ENCODE results near the gene USP31. TPM values are rescaled to one million over a fixed set of nuclear protein-coding genes. Genes with fewer than 3 reads are reported as not detected.

USP31 gene
- total RNA-seq, 1 experiment from 2014 or later, result 16.1 TPM

DNA sequence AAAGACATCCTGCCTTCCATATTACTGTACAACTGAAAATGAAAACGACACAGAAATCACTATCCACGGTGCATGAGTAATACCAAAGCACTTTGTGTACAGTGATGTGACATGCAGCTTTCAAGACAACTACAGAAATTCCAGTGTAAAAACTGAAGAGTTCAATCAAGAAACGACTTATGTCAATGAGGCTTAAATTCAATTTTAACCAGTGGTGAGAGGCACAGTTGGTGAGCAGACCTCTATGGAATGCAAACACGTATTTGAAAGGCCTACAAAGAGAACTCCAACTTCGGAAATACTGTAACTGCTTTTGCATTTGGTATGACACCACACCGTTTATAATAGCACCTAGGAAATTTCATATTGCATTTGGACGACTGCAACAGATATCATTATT lies 87.6 kb downstream of the USP31 start:
- no peak overlapping the region for H2AK5ac ChIP-seq (ENCODE audit: insufficient read length, low read length)
- H3K4me3 Mint-ChIP-seq, result no peak overlapping the region
- no peak overlapping the region for H3K27ac ChIP-seq (ENCODE audit: insufficient read length, low read depth, low read length)
- no peaks in the 10 kb centered on the region for H3K27me3 ChIP-seq (ENCODE audit: insufficient read depth, low read length)
- H3K4me2 ChIP-seq (ENCODE audit: insufficient read depth, insufficient read length, low read length), result no peak overlapping the region
- no peak overlapping the region for H2BK15ac ChIP-seq (ENCODE audit: low read depth, low read length)
- no peak overlapping the region for H3K4ac ChIP-seq (ENCODE audit: low read depth, low read length)
- no peak overlapping the region for H3K27ac Mint-ChIP-seq
- TF ChIP-seq, protein P1, sequence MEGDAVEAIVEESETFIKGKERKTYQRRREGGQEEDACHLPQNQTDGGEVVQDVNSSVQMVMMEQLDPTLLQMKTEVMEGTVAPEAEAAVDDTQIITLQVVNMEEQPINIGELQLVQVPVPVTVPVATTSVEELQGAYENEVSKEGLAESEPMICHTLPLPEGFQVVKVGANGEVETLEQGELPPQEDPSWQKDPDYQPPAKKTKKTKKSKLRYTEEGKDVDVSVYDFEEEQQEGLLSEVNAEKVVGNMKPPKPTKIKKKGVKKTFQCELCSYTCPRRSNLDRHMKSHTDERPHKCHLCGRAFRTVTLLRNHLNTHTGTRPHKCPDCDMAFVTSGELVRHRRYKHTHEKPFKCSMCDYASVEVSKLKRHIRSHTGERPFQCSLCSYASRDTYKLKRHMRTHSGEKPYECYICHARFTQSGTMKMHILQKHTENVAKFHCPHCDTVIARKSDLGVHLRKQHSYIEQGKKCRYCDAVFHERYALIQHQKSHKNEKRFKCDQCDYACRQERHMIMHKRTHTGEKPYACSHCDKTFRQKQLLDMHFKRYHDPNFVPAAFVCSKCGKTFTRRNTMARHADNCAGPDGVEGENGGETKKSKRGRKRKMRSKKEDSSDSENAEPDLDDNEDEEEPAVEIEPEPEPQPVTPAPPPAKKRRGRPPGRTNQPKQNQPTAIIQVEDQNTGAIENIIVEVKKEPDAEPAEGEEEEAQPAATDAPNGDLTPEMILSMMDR (conservative IDR thresholded peaks at IDR 0.05), result no peak
- no peak overlapping the region for H2BK5ac ChIP-seq (ENCODE audit: insufficient read length, low read length)
- no peak overlapping the region for H3K23ac ChIP-seq (ENCODE audit: insufficient read length, low read depth, low read length)
- H3K23me2 ChIP-seq (ENCODE audit: insufficient read length, low read depth, low read length, poor library complexity, severe bottlenecking), result no peaks in the 10 kb centered on the region
- no peak overlapping the region for H3T11ph ChIP-seq (ENCODE audit: low read length)
- no peaks in the 10 kb centered on the region for H3K79me2 ChIP-seq (ENCODE audit: insufficient read depth, low read length)
- WGBS (ENCODE audit: extremely low coverage, insufficient read length, low lambda C conversion rate), result no CpG with 5 or more reads among the region's 7 CpGs
- peaks cover 0 to 5% (median 4%) of the 10 kb centered on the region in 3 experiments; a peak in 5 of 7 replicates for H3K36me3 Mint-ChIP-seq (ENCODE audit: insufficient read depth in 1 of 3, low read depth in 3 of 3)
- no peak for DNase-seq
- H3K9me3 Mint-ChIP-seq, result peaks cover 0 to 2% of the 10 kb centered on the region in 2 experiments; a peak in 1 of 5 replicates
- no peaks in the 10 kb centered on the region for H3K27me3 Mint-ChIP-seq (ENCODE audit: low read depth)
- no peak overlapping the region for H3K18ac ChIP-seq (ENCODE audit: insufficient read length, low read depth, low read length)
- H3K79me1 ChIP-seq (ENCODE audit: insufficient read depth, low read depth, low read length, poor library complexity, severe bottlenecking), result no peaks in the 10 kb centered on the region
- H3K14ac ChIP-seq (ENCODE audit: insufficient read depth, low read length), result no peak overlapping the region
- no peaks in the 10 kb centered on the region for H3K9me3 ChIP-seq (ENCODE audit: control insufficient read depth, low read depth, low read length)
- no peak overlapping the region for H4K91ac ChIP-seq (ENCODE audit: insufficient read length, low read depth, low read length)
- H4K8ac ChIP-seq (replicated peaks; ENCODE audit: insufficient read length, low read depth, low read length), result no peak overlapping the region
- H3K56ac ChIP-seq (ENCODE audit: insufficient read length, low read depth, low read length), result no peak overlapping the region
- no peak overlapping the region for H2BK12ac ChIP-seq (ENCODE audit: insufficient read length, low read depth, low read length)
- no peak overlapping the region for H2BK20ac ChIP-seq (ENCODE audit: low read depth, low read length, poor library complexity, severe bottlenecking)
- H4K20me1 ChIP-seq (ENCODE audit: control insufficient read depth, insufficient read depth, insufficient read length), result no peaks in the 10 kb centered on the region
- no peak overlapping the region for H2BK120ac ChIP-seq (ENCODE audit: low read depth, low read length, poor library complexity, severe bottlenecking)
- H3K4me1 ChIP-seq (ENCODE audit: insufficient read depth, low read length), result no peaks in the 10 kb centered on the region
- peaks cover 25% of the 10 kb centered on the region in 2 experiments for H3K4me1 Mint-ChIP-seq
- no peak overlapping the region for H2AFZ ChIP-seq (ENCODE audit: low read length)
- H3K9ac ChIP-seq (ENCODE audit: extremely low read depth, insufficient read length, low read length), result no peak overlapping the region
- H4K5ac ChIP-seq (ENCODE audit: insufficient read length, low read depth, low read length), result no peak overlapping the region

Measured in H9 (cell line).